ENCODE data around the gene ARSK. TPM values are rescaled to one million over a fixed set of nuclear protein-coding genes. Genes with fewer than 3 reads are reported as not detected.

The ARSK gene
- total RNA-seq, 1 experiment from 2014 or later, result 8.5 TPM

- no peak overlapping the region for H3T11ph ChIP-seq (ENCODE audit: low read length)
- H2AK5ac ChIP-seq (ENCODE audit: insufficient read length, low read length), result no peak overlapping the region
- H3K79me1 ChIP-seq (ENCODE audit: insufficient read depth, low read depth, low read length, poor library complexity, severe bottlenecking), result no peaks in the 10 kb centered on the region
- no peaks in the 10 kb centered on the region for H4K20me1 ChIP-seq (ENCODE audit: control insufficient read depth, insufficient read depth, insufficient read length)
- H3K14ac ChIP-seq (ENCODE audit: insufficient read depth, low read length), result no peak overlapping the region
- H3K9me3 Mint-ChIP-seq, result peaks cover 0 to 5% of the 10 kb centered on the region in 2 experiments; a peak in 1 of 5 replicates
- H3K4me1 ChIP-seq (ENCODE audit: insufficient read depth, low read length), result no peaks in the 10 kb centered on the region
- no peak overlapping the region; a peak in 1 of 5 replicates for H3K4me3 Mint-ChIP-seq
- no peak overlapping the region for H3K27ac Mint-ChIP-seq
- peaks cover 14% of the 10 kb centered on the region in 2 experiments for H3K4me1 Mint-ChIP-seq
- peaks cover 63% of the 10 kb centered on the region for H3K27me3 Mint-ChIP-seq (ENCODE audit: low read depth)
- H3K56ac ChIP-seq (ENCODE audit: insufficient read length, low read depth, low read length), result no peak overlapping the region
- no peak overlapping the region for H4K8ac ChIP-seq (replicated peaks; ENCODE audit: insufficient read length, low read depth, low read length)
- TF ChIP-seq CTCF (conservative IDR thresholded peaks at IDR 0.05), result no peak
- H2AFZ ChIP-seq (ENCODE audit: low read length), result no peak overlapping the region
- no peaks in the 10 kb centered on the region for H3K79me2 ChIP-seq (ENCODE audit: insufficient read depth, low read length)
- H3K18ac ChIP-seq (ENCODE audit: insufficient read length, low read depth, low read length), result no peak overlapping the region
- no peak overlapping the region for H2BK15ac ChIP-seq (ENCODE audit: low read depth, low read length)
- H3K4ac ChIP-seq (ENCODE audit: low read depth, low read length), result no peak overlapping the region
- H3K4me2 ChIP-seq (ENCODE audit: insufficient read depth, insufficient read length, low read length), result no peak overlapping the region
- H2BK120ac ChIP-seq (ENCODE audit: low read depth, low read length, poor library complexity, severe bottlenecking), result no peak overlapping the region
- H3K27me3 ChIP-seq (ENCODE audit: insufficient read depth, low read length), result peaks cover 23% of the 10 kb centered on the region
- peaks cover 13% of the 10 kb centered on the region for H3K23me2 ChIP-seq (ENCODE audit: insufficient read length, low read depth, low read length, poor library complexity, severe bottlenecking)
- H2BK5ac ChIP-seq (ENCODE audit: insufficient read length, low read length), result no peak overlapping the region
- H3K36me3 Mint-ChIP-seq (ENCODE audit: insufficient read depth in 1 of 3, low read depth in 3 of 3), result peaks cover 0 to 3% (median 0%) of the 10 kb centered on the region in 3 experiments; a peak in 3 of 7 replicates
- DNase-seq, result no peak
- no peak overlapping the region for H4K91ac ChIP-seq (ENCODE audit: insufficient read length, low read depth, low read length)
- H2BK20ac ChIP-seq (ENCODE audit: low read depth, low read length, poor library complexity, severe bottlenecking), result no peak overlapping the region
- no peaks in the 10 kb centered on the region for H3K9me3 ChIP-seq (ENCODE audit: control insufficient read depth, low read depth, low read length)
- no CpG with 5 or more reads among the region's 4 CpGs for WGBS (ENCODE audit: extremely low coverage, insufficient read length, low lambda C conversion rate)
- no peak overlapping the region for H3K23ac ChIP-seq (ENCODE audit: insufficient read length, low read depth, low read length)
- H4K5ac ChIP-seq (ENCODE audit: insufficient read length, low read depth, low read length), result no peak overlapping the region
- no peak overlapping the region for H3K27ac ChIP-seq (ENCODE audit: insufficient read length, low read depth, low read length)
- H2BK12ac ChIP-seq (ENCODE audit: insufficient read length, low read depth, low read length), result no peak overlapping the region
- H3K9ac ChIP-seq (ENCODE audit: extremely low read depth, insufficient read length, low read length), result no peak overlapping the region
Measured at GRCh38 chr5:95619096-95619495, 64.2 kb downstream of the ARSK start.

All from H9 (cell line).